DMS153 treated with DMSO at 0.1 percent for 48 hours (cell line): ENCODE measurements around the gene POLG.

Experiments used
- DNase-seq: peaks from one replicate; lab custom pipeline; 2025; ENCODE audit not compliant: unreplicated experiment; lab: John Stamatoyannopoulos, UW

Gene POLG

GRCh38 chr15:89327113-89327512 is 7.5 kb downstream of the POLG start:
- DNase-seq: no peak

- DNase-seq: no peak
These were observed 8.3 kb downstream of the POLG start for GRCh38 chr15:89326316-89326715.

- DNase-seq: no peak
These were observed 9.4 kb downstream of the POLG start for GRCh38 chr15:89325039-89325803.

- DNase-seq: no peak
These were observed 10.8 kb downstream of the POLG start for GRCh38 chr15:89323825-89324224.

GRCh38 chr15:89322822-89323221 is 11.8 kb downstream of the POLG start:
- no peak for DNase-seq

- DNase-seq: no peak
These were observed 12.9 kb downstream of the POLG start for GRCh38 chr15:89321521-89322410.

- DNase-seq: no peak
These were observed 14.4 kb downstream of the POLG start for GRCh38 chr15:89320200-89320599.

DNA sequence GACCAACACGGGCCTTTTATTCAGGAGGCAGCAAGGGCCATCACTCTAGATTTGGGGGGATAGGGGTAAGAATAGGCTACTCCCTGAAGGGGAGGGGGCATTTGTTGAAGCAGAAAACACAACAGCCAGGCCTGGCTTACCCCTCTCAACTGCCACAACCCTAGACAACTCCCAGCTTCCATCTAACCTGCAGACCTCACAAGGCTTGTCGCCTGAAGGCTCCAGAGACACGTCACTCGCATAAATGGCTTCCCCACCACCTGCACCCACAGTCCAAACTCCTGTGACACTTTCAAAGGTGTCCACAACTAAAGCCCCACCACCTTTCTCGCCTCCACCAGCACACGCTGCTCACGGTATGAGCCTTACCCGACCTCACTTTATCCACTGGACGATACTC is 14.9 kb downstream of the POLG start:
- DNase-seq: no peak

DNA sequence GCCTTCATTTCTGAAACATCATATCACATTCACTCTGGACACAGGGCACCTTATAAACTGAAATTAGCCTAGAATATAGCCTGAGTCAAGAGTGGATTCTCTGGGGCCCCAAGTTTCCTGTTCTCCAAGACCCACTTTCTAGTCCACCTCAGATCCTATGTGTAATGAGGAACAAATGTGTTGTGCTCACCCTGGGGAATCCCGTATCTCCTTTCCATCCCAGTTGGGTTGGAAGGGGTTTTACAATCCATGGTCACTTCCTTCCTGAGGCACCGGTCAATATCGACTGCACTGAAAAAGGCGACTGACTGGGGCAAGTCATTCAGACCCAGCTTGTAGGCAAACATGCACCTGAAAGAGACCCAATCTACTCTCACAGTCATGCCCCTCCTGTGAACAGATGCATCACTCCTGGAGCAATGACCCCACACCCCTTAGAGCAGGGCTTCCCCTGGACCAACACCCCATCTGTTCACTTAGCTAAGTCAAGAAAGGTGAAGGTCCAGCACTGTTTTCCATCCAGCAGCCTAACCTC is 17.4 kb downstream of the POLG start:
- no peak for DNase-seq

DNA sequence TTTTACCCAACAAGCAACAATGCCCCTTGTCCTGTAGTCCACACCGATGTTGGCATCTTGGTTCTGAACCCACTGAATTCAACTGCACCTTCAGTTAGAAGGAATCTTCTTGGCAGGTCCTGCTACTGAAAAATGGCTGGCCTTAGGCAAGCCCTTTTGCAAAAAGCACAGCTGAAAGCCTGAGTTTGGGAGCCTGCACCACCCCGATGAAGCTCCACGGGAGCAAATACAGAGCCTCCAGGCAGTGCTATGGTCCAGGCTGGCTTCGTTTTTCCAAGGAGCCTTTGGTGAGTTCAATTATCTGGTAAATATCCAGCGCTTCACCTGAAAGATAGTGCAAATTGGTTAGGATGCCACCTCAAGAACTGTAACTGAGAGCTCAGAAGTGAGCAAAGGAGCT is 18.1 kb downstream of the POLG start:
- no peak for DNase-seq

GRCh38 chr15:89315375-89315929 is 19.2 kb downstream of the POLG start:
- no peak for DNase-seq

- DNase-seq: no peak
These were observed 24.6 kb downstream of the POLG start for GRCh38 chr15:89309993-89310392.

DNA sequence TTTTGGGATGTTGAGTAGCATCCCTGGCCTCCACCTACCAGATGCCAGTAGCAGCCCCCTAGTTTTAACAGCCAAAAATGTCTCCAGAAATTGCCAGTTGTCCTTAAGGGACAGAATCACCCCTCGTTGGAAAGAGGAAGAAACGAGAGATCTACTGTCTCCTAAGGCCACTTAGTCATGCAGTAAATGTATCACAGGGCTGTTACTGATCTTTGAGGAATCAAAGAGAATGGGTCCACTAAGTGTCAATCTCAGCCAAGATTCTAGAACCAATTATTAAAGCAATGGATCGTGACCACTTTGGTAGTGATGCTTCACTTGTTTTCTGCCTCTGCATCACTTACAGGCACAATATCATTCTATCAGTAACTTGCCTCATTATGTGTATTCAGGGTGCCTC is 26.4 kb downstream of the POLG start:
- no peak for DNase-seq

DNA sequence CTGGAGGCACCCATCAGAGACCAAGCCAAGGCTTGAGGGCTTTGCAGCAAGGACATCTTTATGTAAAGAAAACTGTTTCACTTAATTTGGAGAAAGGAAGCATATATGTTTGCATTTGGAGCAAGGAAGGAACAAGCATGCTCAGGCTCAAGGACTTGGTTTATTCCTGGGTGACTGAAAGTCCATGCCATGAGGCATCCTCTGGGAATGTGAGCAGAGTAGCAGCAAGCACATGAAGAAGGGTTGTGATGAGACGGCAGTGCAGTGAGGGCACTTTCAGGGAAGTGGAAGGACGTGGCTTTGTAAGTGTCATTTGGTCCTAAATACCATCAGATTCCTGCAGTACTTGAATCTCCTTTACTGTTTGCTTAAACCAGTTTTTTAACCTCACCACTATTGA is 26.8 kb downstream of the POLG start:
- DNase-seq: no peak

DNA sequence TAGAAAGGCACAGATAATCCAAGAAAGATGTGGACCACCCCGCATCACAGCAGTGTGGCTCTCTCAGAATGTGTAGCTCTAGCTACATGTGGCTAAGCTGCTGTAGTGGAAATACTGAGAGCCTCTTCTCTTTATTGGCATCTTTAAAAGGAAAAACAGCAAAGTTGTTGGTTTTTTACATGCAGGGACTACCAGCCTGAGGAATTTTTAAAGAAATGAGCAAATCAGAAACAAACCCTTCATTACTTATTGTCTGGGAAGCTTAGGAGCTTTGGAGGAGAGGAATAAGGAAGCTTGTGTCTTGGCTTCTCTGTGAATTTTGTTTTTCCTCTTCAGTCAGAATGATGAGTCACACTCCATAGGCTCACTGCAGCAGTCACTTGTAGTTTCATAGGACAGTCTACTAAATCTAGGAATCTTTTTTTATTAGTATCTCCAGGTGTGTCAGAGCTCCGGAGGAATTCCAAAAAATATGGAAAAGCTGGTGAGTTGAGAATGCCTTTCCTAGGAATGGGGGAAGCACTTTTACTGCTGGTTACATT is 27.5 kb downstream of the POLG start:
- no peak for DNase-seq

- DNase-seq: no peak
These were observed 29.2 kb downstream of the POLG start for GRCh38 chr15:89305395-89305794.

DNA sequence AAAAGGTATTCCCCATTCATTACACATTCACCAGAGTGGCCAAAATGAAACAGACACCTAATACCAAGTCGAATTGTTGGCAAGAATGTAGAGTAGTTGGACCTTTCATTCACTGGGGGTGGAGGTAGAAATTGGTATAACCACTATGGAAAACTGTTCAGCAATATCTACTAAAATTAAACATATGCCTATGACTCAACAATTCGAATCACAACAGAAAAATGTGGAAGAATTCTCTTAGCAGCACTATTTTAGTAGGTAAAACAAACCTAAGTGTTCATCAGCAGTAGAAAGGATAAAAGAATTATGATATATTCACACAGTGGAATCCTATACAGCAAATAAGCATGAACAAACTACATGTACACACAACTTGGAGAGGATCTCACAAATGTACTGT is 30.6 kb downstream of the POLG start:
- DNase-seq: no peak

DNA sequence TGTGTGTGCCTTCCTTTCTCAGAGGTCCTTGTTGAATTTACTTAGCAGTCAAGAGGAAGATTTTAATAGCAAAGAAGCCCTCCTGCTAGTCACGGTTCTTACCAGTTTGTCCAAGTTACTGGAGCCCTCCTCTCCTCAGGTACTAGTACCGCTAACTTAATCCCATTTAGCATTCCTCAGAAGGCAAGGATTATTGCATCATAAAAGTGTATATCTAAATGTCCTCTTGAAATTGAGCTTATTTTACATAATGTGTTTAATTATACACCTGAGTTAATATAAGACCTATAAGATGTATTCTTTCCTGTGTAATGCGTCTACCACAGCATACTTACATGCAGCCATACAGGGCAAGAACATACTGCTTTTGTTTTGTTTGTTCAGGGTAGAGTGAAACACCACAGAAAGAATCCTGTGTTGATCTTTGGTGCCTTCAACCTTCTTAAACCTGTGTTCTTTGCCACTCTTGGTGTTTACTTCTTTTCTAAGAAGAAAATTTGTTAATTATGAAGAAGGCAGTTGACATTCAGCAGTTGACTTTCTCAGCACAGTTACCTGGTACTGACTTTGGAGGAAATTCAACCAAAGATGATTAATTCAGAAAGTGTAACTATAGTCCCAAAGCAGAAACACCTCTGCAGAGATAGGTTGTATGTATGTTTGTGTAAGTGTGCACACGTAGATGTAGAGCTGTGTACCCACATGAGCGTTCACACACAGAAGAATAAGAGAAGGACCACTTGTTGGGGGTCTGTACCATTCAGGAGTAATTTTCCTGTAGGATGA is 33.1 kb downstream of the POLG start:
- DNase-seq: no peak

DNA sequence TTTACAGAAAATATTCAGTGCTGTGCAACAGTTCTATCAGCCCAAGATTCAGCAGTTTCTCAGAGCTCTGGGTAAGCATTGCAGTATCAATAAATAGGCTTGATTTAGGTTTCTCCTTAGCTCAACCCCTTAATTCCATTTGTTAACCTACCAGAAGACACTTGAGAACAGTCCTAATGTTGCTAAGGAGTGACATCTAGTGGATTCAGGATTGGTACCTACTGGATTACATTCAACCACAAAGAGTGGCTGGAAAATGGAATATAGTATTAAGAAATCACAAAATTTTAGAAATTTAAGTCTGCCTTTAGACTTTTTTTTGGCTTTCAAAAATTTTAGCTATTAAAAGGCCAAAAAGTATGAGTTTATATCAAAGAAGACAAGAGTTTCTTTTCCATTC is 34.7 kb downstream of the POLG start:
- no peak for DNase-seq

GRCh38 chr15:89293012-89293411 is 41.6 kb downstream of the POLG start:
- DNase-seq: no peak
